8988T (cell line): ENCODE data around the gene JAK1.

ENCODE experiments used
- DNase-seq: peaks from one replicate; pipeline ENCODE4 v3.0.0; 2011

Gene JAK1

GRCh38 chr1:64857347-64857746 is 109.0 kb downstream of the JAK1 start:
- no peak for DNase-seq

GRCh38 chr1:64856553-64856952 is 109.8 kb downstream of the JAK1 start:
- DNase-seq, result no peak

DNA sequence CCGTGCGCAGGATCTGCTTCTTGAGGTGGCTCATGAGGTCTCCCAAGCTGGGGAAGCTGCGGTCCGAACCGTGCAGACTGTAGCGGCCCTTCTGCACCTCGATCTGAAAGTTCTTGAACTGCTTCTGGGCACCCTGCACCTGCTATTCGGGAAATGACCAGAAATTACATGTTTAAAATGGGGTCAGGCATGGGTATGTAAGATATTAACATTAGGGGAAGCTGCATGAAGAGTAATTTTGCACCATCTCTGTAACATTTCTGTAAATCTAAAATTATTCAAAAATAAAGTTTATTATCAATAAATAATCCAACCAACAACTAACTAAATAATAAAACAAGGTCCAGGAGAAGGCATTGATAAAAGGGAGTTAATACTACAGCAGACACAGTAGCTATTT is 110.8 kb downstream of the JAK1 start:
- DNase-seq, result no peak

- DNase-seq, result no peak
Observed at GRCh38 chr1:64854674-64855073, 111.7 kb downstream of the JAK1 start.

DNA sequence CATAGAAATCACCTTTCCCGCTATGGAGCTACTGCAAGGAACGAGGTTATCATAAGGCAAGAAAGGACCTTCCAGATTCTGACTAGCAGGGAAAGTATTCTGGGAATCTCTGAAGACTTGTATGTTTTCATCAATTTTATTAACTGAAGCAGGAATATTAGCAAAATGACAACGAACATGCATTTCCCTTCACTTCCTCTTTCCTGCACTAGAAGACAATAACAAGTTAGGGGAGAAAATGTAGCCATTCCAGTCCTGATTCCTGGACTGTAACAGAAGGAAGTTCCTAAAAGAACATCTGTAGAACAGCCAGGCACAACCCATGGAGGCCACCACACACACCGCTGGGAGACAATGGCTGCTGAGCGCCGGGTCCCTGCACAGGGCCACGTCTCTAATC is 114.7 kb downstream of the JAK1 start:
- DNase-seq, result no peak

- no peak for DNase-seq
Observed at GRCh38 chr1:64850846-64851245, 115.5 kb downstream of the JAK1 start.

- no peak for DNase-seq
Observed at GRCh38 chr1:64849942-64850341, 116.4 kb downstream of the JAK1 start.

- DNase-seq, result no peak
Observed at GRCh38 chr1:64848803-64849202, 117.5 kb downstream of the JAK1 start.

DNA sequence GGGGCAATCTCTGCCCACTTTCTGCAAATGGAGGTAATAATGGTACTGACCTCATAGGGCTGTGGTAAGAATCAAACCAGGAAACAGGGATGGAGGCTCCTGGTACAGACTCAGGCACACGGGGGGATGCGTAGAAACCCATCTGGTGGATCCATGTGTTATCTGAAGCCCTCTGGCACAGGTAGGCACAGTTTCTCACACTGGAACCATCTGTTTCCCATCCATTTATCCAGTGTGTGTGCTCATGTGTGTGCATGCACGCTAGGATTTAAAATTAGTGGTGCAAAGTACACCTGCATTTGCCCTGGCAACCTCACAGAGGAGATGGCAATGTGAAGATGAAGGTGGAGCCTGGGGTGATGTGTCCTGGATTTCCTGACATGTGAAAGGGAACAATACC is 118.2 kb downstream of the JAK1 start:
- DNase-seq, result no peak

DNA sequence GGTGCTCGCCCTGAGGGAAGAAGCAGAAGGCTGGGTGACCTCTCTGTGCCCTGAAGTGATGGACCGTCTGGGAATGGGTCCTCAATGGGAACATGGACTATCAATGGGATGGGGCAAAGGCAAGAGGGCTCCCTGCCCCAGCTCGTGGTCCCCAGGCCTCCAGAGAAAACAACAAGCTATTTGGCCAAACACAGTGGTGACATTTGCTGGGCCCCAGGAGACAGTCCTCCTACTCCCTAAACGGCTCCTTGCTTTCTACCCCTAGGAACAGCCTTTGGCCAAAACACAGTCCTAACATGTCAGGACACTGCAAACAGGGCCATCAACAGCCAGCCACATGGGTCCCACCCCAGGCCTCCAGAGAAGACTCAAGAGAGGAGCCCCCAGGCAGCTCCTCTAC is 118.7 kb downstream of the JAK1 start:
- no peak for DNase-seq

GRCh38 chr1:64846573-64847430 is 119.5 kb downstream of the JAK1 start:
- DNase-seq, result no peak

- no peak for DNase-seq
Observed at GRCh38 chr1:64845831-64846425, 120.4 kb downstream of the JAK1 start.

- DNase-seq, result no peak
Observed at GRCh38 chr1:64844609-64845008, 121.7 kb downstream of the JAK1 start.

- DNase-seq, result no peak
Observed at GRCh38 chr1:64844175-64844574, 122.2 kb downstream of the JAK1 start.

DNA sequence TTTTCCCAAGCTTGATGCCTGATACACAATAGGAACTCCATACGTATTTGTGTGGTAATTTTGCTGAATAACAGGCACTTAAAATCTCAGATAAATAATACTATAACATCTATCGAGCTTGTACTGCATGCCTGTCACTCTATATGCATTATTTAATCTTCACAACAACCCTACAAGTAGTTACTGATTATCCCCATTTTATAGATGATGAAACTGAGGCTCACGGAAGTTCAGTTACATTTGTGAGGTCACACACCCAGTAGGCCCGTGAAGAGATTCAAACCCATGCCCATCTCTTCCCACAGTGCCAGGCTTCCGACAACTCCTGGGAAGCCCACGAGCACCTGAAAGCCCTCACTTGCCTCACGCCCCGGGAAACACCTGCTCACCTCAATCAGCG is 122.7 kb downstream of the JAK1 start:
- no peak for DNase-seq

GRCh38 chr1:64842224-64842623 is 124.1 kb downstream of the JAK1 start:
- DNase-seq, result no peak

DNA sequence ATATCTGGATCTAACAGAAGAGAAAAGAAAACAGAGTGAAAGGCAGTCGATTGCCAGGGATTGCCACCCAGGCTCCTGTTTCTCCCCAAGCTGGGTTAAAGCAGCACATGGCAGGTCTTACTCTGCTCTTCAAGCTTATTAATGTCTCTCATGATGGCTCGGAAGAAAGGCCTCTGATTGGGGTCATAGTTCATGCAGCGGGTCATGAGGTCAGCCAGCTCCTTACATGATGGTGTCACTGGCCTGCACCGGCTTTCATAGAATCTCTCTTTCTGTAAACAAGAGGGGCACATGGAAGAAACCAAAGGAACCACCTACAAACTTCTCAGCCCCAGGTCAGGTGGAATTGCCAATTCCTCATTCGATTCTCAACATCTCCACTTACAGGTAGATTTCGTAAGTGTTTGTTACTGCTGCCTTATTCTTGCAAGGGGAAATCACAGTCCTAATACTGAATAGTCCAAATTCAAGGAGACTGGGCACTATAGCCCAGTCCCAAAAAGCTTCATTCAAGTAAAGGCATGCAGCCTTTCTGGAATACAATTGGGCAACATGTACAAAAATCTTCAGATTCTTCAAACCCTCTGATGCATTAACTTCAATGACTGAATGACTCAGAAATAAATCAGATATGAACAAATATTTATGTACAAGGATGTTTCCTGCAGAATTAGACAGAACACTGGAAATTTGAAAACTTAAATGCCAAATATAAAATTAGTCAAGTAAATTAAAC is 124.9 kb downstream of the JAK1 start:
- DNase-seq, result no peak

DNA sequence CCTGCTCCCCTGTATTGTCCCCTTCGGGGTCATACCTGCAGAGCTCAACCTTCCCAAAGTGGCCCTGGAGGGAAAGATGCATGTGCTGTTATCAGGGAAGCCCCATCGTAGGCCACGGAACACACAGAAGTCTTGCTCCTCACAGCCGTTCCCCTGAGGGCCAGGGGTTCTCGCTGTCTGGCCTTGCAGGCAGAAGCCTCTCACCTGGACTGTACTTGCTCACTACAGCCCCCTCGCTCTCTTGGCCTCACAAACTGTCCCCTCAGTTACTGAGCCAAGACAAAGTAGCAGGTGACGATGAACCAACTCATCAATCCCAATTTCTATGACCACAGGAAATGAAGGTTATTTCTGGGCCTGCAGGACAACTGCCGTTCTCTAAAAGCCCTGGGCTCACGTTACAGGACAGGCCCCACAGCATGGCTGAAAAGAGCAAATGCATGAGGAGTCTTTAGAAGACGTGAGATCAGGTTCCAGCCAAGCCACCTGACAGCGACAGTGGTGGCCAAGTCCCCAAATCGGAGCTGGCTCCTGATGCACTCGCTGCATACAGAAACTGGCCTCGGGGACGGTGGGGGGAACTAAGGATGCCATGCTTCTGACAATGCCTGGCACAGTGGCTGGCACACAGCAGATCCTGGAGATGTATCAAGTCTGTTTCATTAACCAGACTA is 126.5 kb downstream of the JAK1 start:
- no peak for DNase-seq

DNA sequence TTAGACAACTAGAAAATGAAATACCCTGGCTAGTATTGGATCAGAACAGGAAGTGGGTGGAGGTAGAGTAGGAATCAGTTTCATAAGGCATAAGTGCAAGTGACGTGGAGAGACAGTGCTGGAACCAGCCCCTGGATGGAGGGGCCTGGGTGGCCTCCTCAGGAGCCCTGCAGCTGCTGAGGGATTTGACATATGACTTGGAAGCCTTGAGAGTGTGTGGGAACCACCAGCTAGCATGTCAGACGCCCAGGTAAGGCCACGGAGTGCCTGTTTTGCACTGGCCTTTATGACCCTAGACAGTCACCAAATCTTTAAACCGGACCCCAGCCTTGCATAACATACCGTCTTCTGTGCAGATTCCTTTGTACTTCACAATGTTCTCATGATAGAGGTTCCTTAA is 127.1 kb downstream of the JAK1 start:
- DNase-seq, result no peak

- no peak for DNase-seq
Observed at GRCh38 chr1:64838486-64838885, 127.9 kb downstream of the JAK1 start.

DNA sequence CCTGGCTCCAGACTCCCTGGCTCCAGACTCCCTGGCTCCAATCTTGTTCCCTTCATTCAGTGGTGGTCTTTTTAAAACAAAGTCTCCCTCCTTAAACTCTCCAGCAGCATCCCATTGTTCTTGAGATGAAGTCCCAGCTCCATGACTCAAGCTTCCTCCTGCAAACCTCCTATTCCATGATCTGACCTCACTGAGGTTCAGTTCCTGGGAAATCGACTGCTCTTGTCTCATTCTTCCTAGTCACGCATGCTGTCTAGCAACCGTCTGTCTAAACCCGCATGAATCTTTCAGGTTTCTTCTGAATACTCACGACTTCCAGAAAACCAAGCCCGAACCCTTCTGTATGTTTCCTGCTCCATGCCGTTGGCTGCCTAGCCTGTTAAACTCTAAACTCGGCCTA is 129.5 kb downstream of the JAK1 start:
- DNase-seq, result no peak

DNA sequence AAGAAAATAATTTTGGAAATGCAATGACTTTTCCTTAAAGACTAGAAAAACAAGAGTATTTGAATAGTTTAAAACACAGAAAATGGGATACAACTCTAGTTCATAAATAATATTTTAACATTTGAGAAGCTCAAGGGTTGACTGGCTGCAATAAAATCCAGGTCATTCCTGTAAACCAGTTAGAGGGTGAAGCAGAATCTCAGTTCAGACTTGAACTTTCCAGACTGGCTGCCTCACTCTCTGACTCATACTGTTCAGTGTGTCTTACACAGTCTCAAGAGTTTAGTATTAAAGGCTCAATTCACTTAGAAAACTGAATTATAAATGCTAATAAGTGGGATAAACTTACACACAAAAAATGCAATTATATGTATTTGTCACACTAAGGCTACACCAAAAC is 131.6 kb downstream of the JAK1 start:
- DNase-seq, result no peak

GRCh38 chr1:64830030-64830651 is 136.2 kb downstream of the JAK1 start:
- no peak for DNase-seq
